HG03469 (cell line): ENCODE measurements around the gene ZNF133.
"Not testable (repeated sequence)": the region's sequence is repeated elsewhere in the genome, so short reads cannot be mapped to it uniquely, and the experiment has no call there.

Source experiments
- ATAC-seq: cut with Tn5 transposase; IDR thresholded peaks from one replicate; pipeline ENCODE4 v1.9.1; 2021; ENCODE audit warnings: mild to moderate bottlenecking, moderate library complexity, moderate number of reproducible peaks; ENCODE audit not compliant: unreplicated experiment

Gene ZNF133

GRCh38 chr20:18287915-18288748 lies at the start of gene ZNF133:
TSS of gene ZNF133 (plus strand) at chr20:18288527. CDS start at chr20:18305687, 17,160 bp downstream.
- ATAC-seq: peak; percentile 95

- ATAC-seq: no peak
These were observed 47.3 kb upstream of the ZNF133 start for GRCh38 chr20:18240997-18241396.

- no peak for ATAC-seq
These were observed 44.5 kb upstream of the ZNF133 start for GRCh38 chr20:18243802-18244201.

- not testable (repeated sequence) for ATAC-seq
These were observed 39.8 kb upstream of the ZNF133 start for GRCh38 chr20:18248545-18248944.

- ATAC-seq: no peak
These were observed 38.1 kb upstream of the ZNF133 start for GRCh38 chr20:18250217-18250616.

GRCh38 chr20:18252597-18253451 lies 35.5 kb upstream of the ZNF133 start:
- no peak for ATAC-seq

- no peak for ATAC-seq
These were observed 33.7 kb upstream of the ZNF133 start for GRCh38 chr20:18254615-18255014.

- ATAC-seq: no peak
These were observed 32.8 kb upstream of the ZNF133 start for GRCh38 chr20:18255526-18255925.

- no peak for ATAC-seq
These were observed 31.8 kb upstream of the ZNF133 start for GRCh38 chr20:18256440-18257090.

GRCh38 chr20:18258126-18258860 lies 30.0 kb upstream of the ZNF133 start:
- no peak for ATAC-seq

GRCh38 chr20:18259730-18260129 lies 28.6 kb upstream of the ZNF133 start:
- no peak for ATAC-seq

GRCh38 chr20:18263723-18264122 lies 24.6 kb upstream of the ZNF133 start:
- no peak for ATAC-seq

GRCh38 chr20:18265441-18265840 lies 22.9 kb upstream of the ZNF133 start:
- ATAC-seq: no peak

- ATAC-seq: no peak
These were observed 22.0 kb upstream of the ZNF133 start for GRCh38 chr20:18266282-18266681.

GRCh38 chr20:18267815-18268214 lies 20.5 kb upstream of the ZNF133 start:
- ATAC-seq: no peak

- ATAC-seq: no peak
These were observed 17.2 kb upstream of the ZNF133 start for GRCh38 chr20:18271160-18271559.

- no peak for ATAC-seq
These were observed 15.9 kb upstream of the ZNF133 start for GRCh38 chr20:18272451-18272850.

GRCh38 chr20:18273738-18274137 lies 14.6 kb upstream of the ZNF133 start:
- ATAC-seq: no peak

- not testable (repeated sequence) for ATAC-seq
These were observed 12.4 kb upstream of the ZNF133 start for GRCh38 chr20:18275960-18276359.

GRCh38 chr20:18276821-18277220 lies 11.5 kb upstream of the ZNF133 start:
- peak; percentile 44 for ATAC-seq

- no peak for ATAC-seq
These were observed 9.1 kb upstream of the ZNF133 start for GRCh38 chr20:18279242-18279641.
